ENCODE data around the gene PLEKHA6. TPM values are rescaled to one million over a fixed set of nuclear protein-coding genes. Genes with fewer than 3 reads are reported as not detected.
A peak's percentile ranks its signal among the peaks of the same experiment; 100 is the strongest.

PLEKHA6 gene
- 11.0 TPM for total RNA-seq

GRCh38 chr1:204359474-204360255, at the start of gene PLEKHA6:
PLEKHA6 (minus strand) TSS chr1:204359929; CDS start chr1:204273727, 86,202 bp downstream.
- FAIRE-seq (no peak), DNase-seq (ENCODE audit: low spot score in 2 of 2) (peak in 1 of 2 donors; percentile 53)

GRCh38 chr1:204409123-204409522, 49.4 kb upstream of the PLEKHA6 start:
- DNase-seq (ENCODE audit: low spot score in 2 of 2) (no peak), FAIRE-seq (no peak)

GRCh38 chr1:204408602-204409001, 48.9 kb upstream of the PLEKHA6 start:
- DNase-seq (ENCODE audit: low spot score in 2 of 2) = no peak
- no peak for FAIRE-seq

GRCh38 chr1:204408074-204408507, 48.4 kb upstream of the PLEKHA6 start:
- DNase-seq (ENCODE audit: low spot score in 2 of 2) (peak in 1 of 2 donors; percentile 33), FAIRE-seq (no peak)

- no peak for DNase-seq (ENCODE audit: low spot score in 2 of 2)
- no peak for FAIRE-seq
These were observed 47.7 kb upstream of the PLEKHA6 start for GRCh38 chr1:204407295-204407971.

GRCh38 chr1:204406621-204407020, 46.9 kb upstream of the PLEKHA6 start:
- DNase-seq (ENCODE audit: low spot score in 2 of 2) = no peak
- no peak for FAIRE-seq

- FAIRE-seq (no peak), DNase-seq (ENCODE audit: low spot score in 2 of 2) (no peak)
These were observed 46.3 kb upstream of the PLEKHA6 start for GRCh38 chr1:204405988-204406387.

- no peak for FAIRE-seq
- no peak for DNase-seq (ENCODE audit: low spot score in 2 of 2)
These were observed 44.9 kb upstream of the PLEKHA6 start for GRCh38 chr1:204404629-204405028.

GRCh38 chr1:204402391-204402790, 42.7 kb upstream of the PLEKHA6 start:
- FAIRE-seq (no peak), DNase-seq (ENCODE audit: low spot score in 2 of 2) (no peak)

- FAIRE-seq = no peak
- no peak for DNase-seq (ENCODE audit: low spot score in 2 of 2)
These were observed 42.0 kb upstream of the PLEKHA6 start for GRCh38 chr1:204401730-204402129.

- DNase-seq (ENCODE audit: low spot score in 2 of 2) (no peak), FAIRE-seq (no peak)
These were observed 41.3 kb upstream of the PLEKHA6 start for GRCh38 chr1:204400882-204401510.

- no peak for FAIRE-seq
- peak in 1 of 2 donors; percentile 68 for DNase-seq (ENCODE audit: low spot score in 2 of 2)
These were observed 38.7 kb upstream of the PLEKHA6 start for GRCh38 chr1:204398197-204399125.

- DNase-seq (ENCODE audit: low spot score in 2 of 2) = no peak
- no peak for FAIRE-seq
These were observed 36.4 kb upstream of the PLEKHA6 start for GRCh38 chr1:204396015-204396583.

GRCh38 chr1:204391629-204392028, 31.9 kb upstream of the PLEKHA6 start:
- DNase-seq (ENCODE audit: low spot score in 2 of 2) = no peak
- FAIRE-seq = no peak

GRCh38 chr1:204390751-204391466, 31.2 kb upstream of the PLEKHA6 start:
- no peak for FAIRE-seq

GRCh38 chr1:204385727-204386126, 26.0 kb upstream of the PLEKHA6 start:
- FAIRE-seq = no peak
- no peak for DNase-seq (ENCODE audit: low spot score in 2 of 2)

More at GRCh38 chr1:204390751-204391466, 31.2 kb upstream of the PLEKHA6 start:
- DNase-seq (ENCODE audit: low spot score in 2 of 2) = no peak

- DNase-seq (ENCODE audit: low spot score in 2 of 2) (peak in 1 of 2 donors; percentile 49), FAIRE-seq (no peak)
These were observed 25.1 kb upstream of the PLEKHA6 start for GRCh38 chr1:204384636-204385352.

GRCh38 chr1:204383163-204383904, 23.6 kb upstream of the PLEKHA6 start:
- DNase-seq (ENCODE audit: low spot score in 2 of 2) = no peak
- no peak for FAIRE-seq
